H9 (cell line): ENCODE results near the gene LPP. TPM values are rescaled to one million over a fixed set of nuclear protein-coding genes. Genes with fewer than 3 reads are reported as not detected.

Experiments used
- DNase-seq: peaks from one replicate; pipeline ENCODE4 v3.0.0-alpha.2; 2017
- H2AFZ ChIP-seq: one replicate; pipeline ENCODE4 v1.6.1; 2013; ENCODE audit warnings: mild to moderate bottlenecking, low read length, control low read depth, moderate library complexity
- H2AK5ac ChIP-seq: 2 replicates; pipeline ENCODE4 v1.6.1; 2013; ENCODE audit warnings: low read length, control low read depth, mixed read lengths; ENCODE audit not compliant: insufficient read length
- H2BK120ac ChIP-seq: one replicate; pipeline ENCODE4 v1.6.1; 2013; ENCODE audit warnings: low read depth, mild to moderate bottlenecking, low read length, control low read depth, inconsistent platforms; ENCODE audit not compliant: poor library complexity, severe bottlenecking
- H2BK12ac ChIP-seq: 2 replicates; pipeline ENCODE4 v1.6.1; 2013; ENCODE audit warnings: low read length, control low read depth, mixed read lengths, low read depth; ENCODE audit not compliant: insufficient read length
- H2BK15ac ChIP-seq: 2 replicates; pipeline ENCODE4 v1.6.1; 2013; ENCODE audit warnings: low read depth, low read length, control low read depth
- H2BK20ac ChIP-seq: one replicate; pipeline ENCODE4 v1.6.1; 2013; ENCODE audit warnings: low read depth, mild to moderate bottlenecking, low read length, control low read depth, inconsistent platforms; ENCODE audit not compliant: poor library complexity, severe bottlenecking
- H2BK5ac ChIP-seq: 2 replicates; pipeline ENCODE4 v1.6.1; 2013; ENCODE audit warnings: low read length, control low read depth, mixed read lengths; ENCODE audit not compliant: insufficient read length
- H3K14ac ChIP-seq: 2 replicates; pipeline ENCODE4 v1.6.1; 2013; ENCODE audit warnings: low read length, control low read depth; ENCODE audit not compliant: insufficient read depth
- H3K18ac ChIP-seq: 2 replicates; pipeline ENCODE4 v1.6.1; 2013; ENCODE audit warnings: low read depth, mild to moderate bottlenecking, mixed read lengths, low read length, control low read depth; ENCODE audit not compliant: insufficient read length
- H3K23ac ChIP-seq: 2 replicates; pipeline ENCODE4 v1.6.1; 2013; ENCODE audit warnings: low read length, control low read depth, mixed read lengths, low read depth; ENCODE audit not compliant: insufficient read length
- H3K23me2 ChIP-seq: 2 replicates; pipeline ENCODE4 v1.6.1; 2013; ENCODE audit warnings: low read depth, mild to moderate bottlenecking, mixed read lengths, low read length, control low read depth; ENCODE audit not compliant: insufficient read length, poor library complexity, severe bottlenecking
- H3K27ac ChIP-seq: 2 replicates; pipeline ENCODE4 v1.5.1; 2013; ENCODE audit warnings: low read length, control low read depth, mixed read lengths, low read depth; ENCODE audit not compliant: insufficient read length
- H3K27me3 ChIP-seq: 2 replicates; pipeline ENCODE4 v1.6.1; 2013; ENCODE audit warnings: low read length, control low read depth, inconsistent platforms; ENCODE audit not compliant: insufficient read depth
- H3K4ac ChIP-seq: 2 replicates; pipeline ENCODE4 v1.6.1; 2013; ENCODE audit warnings: low read depth, mild to moderate bottlenecking, control low read depth, inconsistent platforms, low read length, moderate library complexity
- H3K4me1 ChIP-seq: 2 replicates; pipeline ENCODE4 v1.6.1; 2013; ENCODE audit warnings: low read length, control low read depth, inconsistent platforms; ENCODE audit not compliant: insufficient read depth
- H3K4me2 ChIP-seq: 2 replicates; pipeline ENCODE4 v1.6.1; 2013; ENCODE audit warnings: low read length, control low read depth, mixed read lengths; ENCODE audit not compliant: insufficient read length, insufficient read depth
- H3K56ac ChIP-seq: 2 replicates; pipeline ENCODE4 v1.6.1; 2013; ENCODE audit warnings: low read depth, mild to moderate bottlenecking, mixed read lengths, low read length, control low read depth; ENCODE audit not compliant: insufficient read length
- H3K79me1 ChIP-seq: 2 replicates; pipeline ENCODE4 v1.6.1; 2013; ENCODE audit warnings: low read depth, mild to moderate bottlenecking, moderate library complexity, low read length, control low read depth, inconsistent platforms; ENCODE audit not compliant: insufficient read depth, poor library complexity, severe bottlenecking
- H3K79me2 ChIP-seq: 2 replicates; pipeline ENCODE4 v1.6.1; 2013; ENCODE audit warnings: low read length, control low read depth, inconsistent platforms; ENCODE audit not compliant: insufficient read depth
- H3K9ac ChIP-seq: 2 replicates; pipeline ENCODE4 v1.6.1; 2013; ENCODE audit warnings: low read length, control low read depth, mixed read lengths; ENCODE audit not compliant: insufficient read length; ENCODE audit errors: extremely low read depth
- H3K9me3 ChIP-seq: one replicate; pipeline ENCODE4 v1.6.1; 2013; ENCODE audit warnings: low read depth, low read length, inconsistent platforms; ENCODE audit not compliant: control insufficient read depth
- H3T11ph ChIP-seq: one replicate; pipeline ENCODE4 v1.6.1; 2013; ENCODE audit warnings: mild to moderate bottlenecking, low read length, control low read depth, inconsistent platforms
- H4K20me1 ChIP-seq: one replicate; pipeline ENCODE4 v1.6.1; 2013; ENCODE audit not compliant: control insufficient read depth, insufficient read length, insufficient read depth
- H4K5ac ChIP-seq: 2 replicates; pipeline ENCODE4 v1.6.1; 2013; ENCODE audit warnings: low read depth, mild to moderate bottlenecking, mixed read lengths, low read length, control low read depth; ENCODE audit not compliant: insufficient read length
- H4K8ac ChIP-seq: replicated peaks from 2 replicates; pipeline ENCODE4 v1.6.1; 2013; ENCODE audit warnings: low read length, control low read depth, mixed read lengths, low read depth; ENCODE audit not compliant: insufficient read length
- H4K91ac ChIP-seq: 2 replicates; pipeline ENCODE4 v1.6.1; 2013; ENCODE audit warnings: low read depth, mild to moderate bottlenecking, moderate library complexity, mixed read lengths, low read length, control low read depth; ENCODE audit not compliant: insufficient read length
- H3K27ac Mint-ChIP-seq, 3 experiments: 2 replicates in 2 of 3; 3 replicates in 1 of 3; pipeline ENCODE4 v1.8.0; 2020 to 2021; ENCODE audit warnings: mixed read lengths in 3 of 3, mild to moderate bottlenecking in 1 of 3, moderate library complexity in 1 of 3
- H3K27me3 Mint-ChIP-seq: 2 replicates; pipeline ENCODE4 v1.8.0; 2021; ENCODE audit warnings: low read depth, mild to moderate bottlenecking, moderate library complexity, mixed read lengths
- H3K36me3 Mint-ChIP-seq, 3 experiments: 2 replicates in 2 of 3; 3 replicates in 1 of 3; pipeline ENCODE4 v1.8.0; 2020 to 2021; ENCODE audit warnings: low read depth in 3 of 3, mixed read lengths in 3 of 3; ENCODE audit not compliant: insufficient read depth in 1 of 3
- H3K4me1 Mint-ChIP-seq, 2 experiments: 2 replicates each; pipeline ENCODE4 v1.8.0; 2020; ENCODE audit warnings: mixed read lengths in 2 of 2
- H3K4me3 Mint-ChIP-seq, 2 experiments: 2 replicates in 1 of 2; 3 replicates in 1 of 2; pipeline ENCODE4 v1.8.0; 2020 to 2021; ENCODE audit warnings: mild to moderate bottlenecking in 2 of 2, mixed read lengths in 2 of 2, moderate library complexity in 1 of 2
- H3K9me3 Mint-ChIP-seq, 2 experiments: 2 replicates in 1 of 2; 3 replicates in 1 of 2; pipeline ENCODE4 v1.8.0; 2020; ENCODE audit warnings: mild to moderate bottlenecking in 2 of 2, mixed read lengths in 2 of 2, moderate library complexity in 1 of 2
- CTCF ChIP-seq: fragments of 200-600 bp; sonication (generic); conservative IDR thresholded peaks from 3 replicates; pipeline ENCODE4 v1.8.0; 2021; ENCODE audit warnings: antibody characterized with exemption, mild to moderate bottlenecking
- WGBS: extraction: QIAGEN DNeasy Blood & Tissue Kit; methylation state at CpG from one replicate; pipeline ENCODE4 v1.1.7; 2013; ENCODE audit warnings: missing lambda C conversion rate, low lambda C conversion rate, mixed read lengths; ENCODE audit not compliant: insufficient read length; ENCODE audit errors: extremely low coverage; 5-methylcytosine and 5-hydroxymethylcytosine counted together
- total RNA-seq: library from RNA; stranded (reverse); gene quantifications from 2 replicates; pipeline ENCODE4 v1.2.1, GENCODE V29; 2021

LPP gene
- total RNA-seq, 1 experiment from 2014 or later = 64.6 TPM

GRCh38 chr3:188278717-188279324 lies 124.9 kb downstream of the LPP start:
- no peaks in the 10 kb centered on the region for H3K4me1 ChIP-seq
- no peak for DNase-seq
- Mint-ChIP-seq H3K36me3 (0 out of 7 replicates have a peak, but pooled peaks cover 0 to 3% (median 0%) of the 10 kb centered on the region in 3 experiments), H3K4me1 (peaks cover 23 to 24% of the 10 kb centered on the region in 2 experiments), H3K9me3 (no peaks in the 10 kb centered on the region), H3K4me3 (no peak overlapping the region), H3K27ac (no peak overlapping the region), H3K27me3 (no peaks in the 10 kb centered on the region)
- no peak overlapping the region for H3K4ac ChIP-seq
- no peak overlapping the region for H2BK20ac ChIP-seq
- no peaks in the 10 kb centered on the region for H3K79me1 ChIP-seq
- no peak overlapping the region for H2AK5ac ChIP-seq
- H2BK5ac ChIP-seq = no peak overlapping the region
- no peak overlapping the region for H4K5ac ChIP-seq
- no peak overlapping the region for H4K91ac ChIP-seq
- H3K27ac ChIP-seq = no peak overlapping the region
- no peak overlapping the region for H2BK12ac ChIP-seq
- H3K4me2 ChIP-seq = no peak overlapping the region
- H2BK120ac ChIP-seq = no peak overlapping the region
- WGBS = no CpG with 5 or more reads among the region's 6 CpGs
- H3K9ac ChIP-seq = no peak overlapping the region
- H3K79me2 ChIP-seq = no peaks in the 10 kb centered on the region; the same call in 1 of the 2 replicates
- no peak overlapping the region for H3K14ac ChIP-seq
- no peak overlapping the region for H3T11ph ChIP-seq
- TF ChIP-seq CTCF = no peak
- H4K20me1 ChIP-seq = no peaks in the 10 kb centered on the region
- no peak overlapping the region for H3K56ac ChIP-seq
- H3K23me2 ChIP-seq = no peaks in the 10 kb centered on the region
- H3K9me3 ChIP-seq = no peaks in the 10 kb centered on the region
- H2BK15ac ChIP-seq = no peak overlapping the region
- H3K27me3 ChIP-seq = no peaks in the 10 kb centered on the region
- H3K18ac ChIP-seq = no peak overlapping the region
- no peak overlapping the region for H2AFZ ChIP-seq
- H4K8ac ChIP-seq = no peak overlapping the region
- no peak overlapping the region for H3K23ac ChIP-seq
